D721Med (cell line): ENCODE measurements around the gene FILIP1L.

Experiments
- DNase-seq: peaks from one replicate; pipeline ENCODE4 v3.0.0; 2011; ENCODE audit warnings: low spot score; ENCODE audit not compliant: insufficient read length
- FAIRE-seq: peaks from 2 replicates; lab custom pipeline; 2011; peaks lifted over from hg19 to GRCh38; lab: Jason Lieb, UNC
- TF ChIP-seq, protein P1 (sequence below): IDR thresholded peaks from 2 replicates; pipeline ENCODE4 v1.5.1; 2012; ENCODE audit warnings: mild to moderate bottlenecking, control low read depth; ENCODE audit not compliant: insufficient read depth; ENCODE audit errors: missing control alignments

FILIP1L gene

DNA sequence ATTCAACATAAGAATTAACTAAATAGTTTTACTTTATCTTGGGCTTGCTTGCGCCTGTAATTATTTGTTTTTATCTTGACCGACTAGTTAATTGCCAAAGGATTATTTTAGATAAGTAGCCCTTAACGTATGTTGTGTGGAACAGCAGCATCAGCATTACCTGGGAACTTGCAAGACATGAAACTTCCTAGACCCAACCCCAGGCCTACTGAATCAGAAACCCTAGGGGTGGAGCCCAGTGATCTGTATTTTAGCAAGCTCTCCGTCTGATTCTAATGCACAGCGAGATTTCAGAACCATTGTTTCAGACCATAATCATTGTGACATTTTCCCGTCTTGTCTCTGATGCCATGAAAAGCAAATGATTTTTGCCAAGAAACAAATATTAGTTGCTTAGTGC is 31.1 kb downstream of the FILIP1L start:
- TF ChIP-seq, protein P1, sequence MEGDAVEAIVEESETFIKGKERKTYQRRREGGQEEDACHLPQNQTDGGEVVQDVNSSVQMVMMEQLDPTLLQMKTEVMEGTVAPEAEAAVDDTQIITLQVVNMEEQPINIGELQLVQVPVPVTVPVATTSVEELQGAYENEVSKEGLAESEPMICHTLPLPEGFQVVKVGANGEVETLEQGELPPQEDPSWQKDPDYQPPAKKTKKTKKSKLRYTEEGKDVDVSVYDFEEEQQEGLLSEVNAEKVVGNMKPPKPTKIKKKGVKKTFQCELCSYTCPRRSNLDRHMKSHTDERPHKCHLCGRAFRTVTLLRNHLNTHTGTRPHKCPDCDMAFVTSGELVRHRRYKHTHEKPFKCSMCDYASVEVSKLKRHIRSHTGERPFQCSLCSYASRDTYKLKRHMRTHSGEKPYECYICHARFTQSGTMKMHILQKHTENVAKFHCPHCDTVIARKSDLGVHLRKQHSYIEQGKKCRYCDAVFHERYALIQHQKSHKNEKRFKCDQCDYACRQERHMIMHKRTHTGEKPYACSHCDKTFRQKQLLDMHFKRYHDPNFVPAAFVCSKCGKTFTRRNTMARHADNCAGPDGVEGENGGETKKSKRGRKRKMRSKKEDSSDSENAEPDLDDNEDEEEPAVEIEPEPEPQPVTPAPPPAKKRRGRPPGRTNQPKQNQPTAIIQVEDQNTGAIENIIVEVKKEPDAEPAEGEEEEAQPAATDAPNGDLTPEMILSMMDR: no peak
- no peak for DNase-seq
- FAIRE-seq: no peak

DNA sequence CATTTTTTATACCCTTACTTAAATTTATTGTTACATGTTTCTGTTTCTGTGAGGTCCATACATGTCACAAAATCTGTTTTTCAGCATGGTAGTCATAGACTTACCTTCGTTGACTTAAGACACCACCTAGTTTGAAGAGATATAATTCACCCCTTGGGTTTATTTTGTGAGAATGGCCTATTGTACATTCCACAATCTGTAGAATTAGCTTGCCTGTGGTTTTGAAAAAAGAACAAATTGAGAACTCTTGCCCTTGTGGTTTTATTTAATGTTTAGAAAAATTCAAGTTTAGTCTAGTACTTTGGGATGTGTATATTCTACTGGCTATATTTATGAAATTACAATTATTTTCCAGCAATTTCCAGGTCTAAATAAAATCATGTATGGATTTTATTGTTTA is 31.6 kb downstream of the FILIP1L start:
- DNase-seq (no peak), FAIRE-seq (no peak)
- TF ChIP-seq, protein P1: no peak

DNA sequence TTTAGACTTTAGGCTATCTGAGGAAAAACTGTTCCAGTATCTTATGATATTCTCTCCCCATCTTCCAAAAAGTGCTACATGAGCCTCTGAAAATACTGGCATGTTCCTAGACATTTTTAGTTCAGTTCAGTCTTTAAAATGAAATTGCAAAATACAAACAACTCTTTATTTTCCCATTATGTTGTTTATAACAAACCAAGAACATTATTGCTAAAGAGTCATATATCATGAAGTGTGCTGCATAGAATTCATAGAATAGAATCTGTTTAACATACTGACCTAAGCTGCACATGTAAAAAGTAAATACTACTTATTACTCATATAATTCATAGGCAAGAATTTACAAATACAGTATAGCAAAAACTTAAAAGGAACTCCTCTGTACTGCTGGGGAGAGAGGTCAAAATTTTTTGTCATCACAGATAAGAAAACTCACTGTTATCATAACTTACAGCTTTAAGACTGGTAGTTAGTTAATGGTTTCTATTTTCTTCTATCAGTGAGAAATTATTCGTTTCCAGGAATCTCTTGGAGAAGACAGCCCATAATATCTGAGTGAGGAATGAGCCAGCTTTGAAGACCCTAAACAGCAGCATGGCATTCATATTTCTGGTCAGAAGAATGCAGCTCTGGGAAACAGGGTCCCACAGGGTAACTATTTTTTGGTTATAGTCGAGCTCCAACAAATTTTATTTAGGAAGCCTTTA is 32.2 kb downstream of the FILIP1L start:
- FAIRE-seq (no peak), DNase-seq (no peak)
- TF ChIP-seq, protein P1: no peak

DNA sequence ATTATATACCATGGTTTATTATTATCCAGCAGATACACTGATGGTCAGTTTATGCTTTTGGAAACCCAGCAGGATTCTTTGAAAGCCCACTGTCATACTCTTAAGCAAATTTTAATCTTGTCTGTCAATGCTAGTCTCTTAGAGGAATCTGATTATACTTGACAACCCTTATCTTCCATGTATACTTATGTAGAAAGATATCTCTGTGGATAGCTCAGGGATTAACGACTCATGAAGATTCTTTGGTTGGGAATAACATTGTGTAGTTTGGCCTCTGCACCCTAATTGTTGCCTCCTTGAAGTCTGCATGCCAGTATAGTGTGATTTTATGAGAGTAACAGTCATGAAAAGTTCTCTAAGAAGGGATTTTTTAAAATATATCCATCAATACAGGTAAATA is 33.0 kb downstream of the FILIP1L start:
- no peak for FAIRE-seq
- DNase-seq: no peak

DNA sequence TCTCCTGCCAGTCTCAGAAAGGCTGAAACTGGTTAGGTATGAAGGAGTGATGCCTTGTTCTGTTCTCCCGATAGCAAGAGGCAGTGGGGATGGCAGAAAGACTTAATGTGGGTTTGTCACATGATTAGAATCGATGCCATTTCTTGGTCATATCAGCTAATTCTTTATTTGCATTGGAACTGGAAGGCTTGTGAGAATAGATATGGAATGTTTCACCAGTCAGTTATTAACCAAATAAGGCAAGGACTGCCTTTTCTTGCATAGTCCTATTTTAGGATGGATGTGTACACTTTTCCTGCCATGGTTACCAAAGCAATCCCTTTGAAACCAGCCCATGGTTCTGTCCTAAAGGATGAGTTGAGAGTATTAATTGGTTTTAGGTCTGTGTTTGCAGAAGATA is 33.7 kb downstream of the FILIP1L start:
- no peak for DNase-seq
- TF ChIP-seq, protein P1: no peak
- FAIRE-seq: no peak

More for the DNA sequence above, 33.0 kb downstream of the FILIP1L start:
- TF ChIP-seq, protein P1: no peak

DNA sequence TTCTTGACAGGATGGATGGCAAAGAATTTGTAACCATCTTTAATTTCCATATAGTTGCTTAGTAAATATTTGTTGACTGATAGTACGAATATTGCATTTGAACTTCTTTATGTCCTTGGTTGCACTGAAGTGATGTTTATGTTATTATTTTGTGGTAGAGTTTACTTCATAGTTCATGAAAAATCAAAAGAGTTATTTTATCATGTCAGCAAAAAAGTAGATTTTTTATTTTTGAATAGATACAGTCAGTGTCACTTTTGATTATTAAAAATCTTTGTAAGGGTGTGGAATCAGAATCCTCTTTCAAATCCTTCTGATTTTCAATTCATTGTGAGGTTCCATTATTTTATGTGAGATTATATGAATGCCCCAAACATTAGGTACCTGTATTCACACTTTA is 35.0 kb downstream of the FILIP1L start:
- FAIRE-seq: no peak
- TF ChIP-seq, protein P1: no peak

More for the DNA sequence above, 35.0 kb downstream of the FILIP1L start:
- no peak for DNase-seq
